Left ventricle myocardium inferior (tissue), 1 donor: ENCODE data around the gene ACVR1C. TPM values are rescaled to one million over a fixed set of nuclear protein-coding genes. Genes with fewer than 3 reads are reported as not detected.

Experiments
- DNase-seq: peaks from one replicate; pipeline ENCODE4 v3.0.0-alpha.2; 2020
- H3K27ac ChIP-seq: fragments of 200-600 bp; replicated peaks from 2 replicates; pipeline ENCODE4 v1.8.0; 2021
- H3K27me3 ChIP-seq: fragments of 200-600 bp; 2 replicates; pipeline ENCODE4 v1.8.0; 2021; ENCODE audit warnings: low read depth
- H3K36me3 ChIP-seq: fragments of 200-600 bp; 2 replicates; pipeline ENCODE4 v1.8.0; 2021
- H3K4me1 ChIP-seq: fragments of 200-600 bp; 2 replicates; pipeline ENCODE4 v1.8.0; 2021
- H3K4me3 ChIP-seq: fragments of 200-600 bp; 2 replicates; pipeline ENCODE4 v1.8.0; 2021; ENCODE audit warnings: mild to moderate bottlenecking, moderate library complexity
- H3K9me3 ChIP-seq: fragments of 200-600 bp; replicated peaks from 2 replicates; pipeline ENCODE4 v1.8.0; 2021
- CTCF ChIP-seq: fragments of 200-600 bp; IDR thresholded peaks from 2 replicates; pipeline ENCODE4 v1.8.0; 2021; ENCODE audit warnings: antibody characterized with exemption, mild to moderate bottlenecking, borderline replicate concordance
- intact Hi-C: fragments of 100-400 bp; cut with micrococcal nuclease; formaldehyde crosslinking; loops from one replicate; pipeline ENCODE4 v1.11.0; 2022
- total RNA-seq: library from RNA; stranded (reverse); fragmentation: NEBNext Ultra II Directional; extraction: Animal tissue kit (Norgen Biotek cat#: 25700); gene quantifications from one replicate; pipeline ENCODE4 v1.2.1, GENCODE V29; 2021
- donor health status: DM: no; HTN: yes; CAD: no; lungs with severe emphysema.

Gene ACVR1C
- total RNA-seq, 1 donor from 2014 or later: 0.36 TPM

GRCh38 chr2:157625296-157625695 lies 3.4 kb downstream of the ACVR1C start:
- peaks cover 48% of the 10 kb centered on the region for H3K27me3 ChIP-seq
- H3K9me3 ChIP-seq: peaks cover 14% of the 10 kb centered on the region
- intact Hi-C loops: no loop called here
- H3K4me3 ChIP-seq: no peak overlapping the region
- no peak for TF ChIP-seq CTCF
- no peaks in the 10 kb centered on the region for H3K36me3 ChIP-seq
- DNase-seq: no peak
- no peak overlapping the region for H3K27ac ChIP-seq
- peaks cover 8% of the 10 kb centered on the region for H3K4me1 ChIP-seq

GRCh38 chr2:157620956-157621355 lies 7.7 kb downstream of the ACVR1C start:
- Histone ChIP-seq H3K27ac (no peak overlapping the region), H3K4me1 (no peaks in the 10 kb centered on the region), H3K4me3 (no peak overlapping the region), H3K9me3 (peaks cover 14% of the 10 kb centered on the region), H3K36me3 (no peaks in the 10 kb centered on the region), H3K27me3 (peaks cover 17% of the 10 kb centered on the region)
- no peak for TF ChIP-seq CTCF
- intact Hi-C loops: no loop called here
- DNase-seq: no peak

GRCh38 chr2:157611726-157612125 lies 16.9 kb downstream of the ACVR1C start:
- DNase-seq: no peak
- peaks cover 46% of the 10 kb centered on the region for H3K9me3 ChIP-seq
- H3K36me3 ChIP-seq: no peaks in the 10 kb centered on the region
- H3K4me3 ChIP-seq: no peak overlapping the region
- no peaks in the 10 kb centered on the region for H3K27me3 ChIP-seq
- no peak for TF ChIP-seq CTCF
- no peaks in the 10 kb centered on the region for H3K4me1 ChIP-seq
- no peak overlapping the region for H3K27ac ChIP-seq
- intact Hi-C loops: no loop called here

- intact Hi-C loops: no loop called here
- Histone ChIP-seq H3K27ac (no peak overlapping the region), H3K27me3 (no peaks in the 10 kb centered on the region), H3K36me3 (no peaks in the 10 kb centered on the region), H3K4me3 (no peak overlapping the region), H3K4me1 (no peaks in the 10 kb centered on the region), H3K9me3 (peaks cover 46% of the 10 kb centered on the region)
- TF ChIP-seq CTCF: no peak
- DNase-seq: no peak
These were observed 17.6 kb downstream of the ACVR1C start for GRCh38 chr2:157611110-157611509.

- Histone ChIP-seq H3K9me3 (peaks cover 41% of the 10 kb centered on the region), H3K27me3 (no peaks in the 10 kb centered on the region), H3K4me1 (no peaks in the 10 kb centered on the region), H3K4me3 (no peak overlapping the region), H3K36me3 (no peaks in the 10 kb centered on the region), H3K27ac (no peak overlapping the region)
- TF ChIP-seq CTCF: no peak
- intact Hi-C loops: no loop called here
- DNase-seq: no peak
These were observed 22.1 kb downstream of the ACVR1C start for GRCh38 chr2:157606534-157606933.

- Histone ChIP-seq H3K27ac (no peak overlapping the region), H3K27me3 (peaks cover 11% of the 10 kb centered on the region), H3K4me1 (no peaks in the 10 kb centered on the region), H3K36me3 (no peaks in the 10 kb centered on the region), H3K4me3 (no peak overlapping the region), H3K9me3 (peaks cover 15% of the 10 kb centered on the region)
- no peak for DNase-seq
- intact Hi-C loops: no loop called here
- TF ChIP-seq CTCF: no peak
These were observed 25.5 kb downstream of the ACVR1C start for GRCh38 chr2:157603198-157603597.
